WTC11 (cell line): ENCODE measurements around the gene TAPT1. TPM values are rescaled to one million over a fixed set of nuclear protein-coding genes. Genes with fewer than 3 reads are reported as not detected.
"Not testable (repeated sequence)": the region's sequence is repeated elsewhere in the genome, so short reads cannot be mapped to it uniquely, and the experiment has no call there.

Experiments
- ATAC-seq: fragments of 200-7000 bp; cut with Tn5 transposase; 2 replicates; pipeline ENCODE4 v1.10.0; 2021; ENCODE audit warnings: mild to moderate bottlenecking, moderate library complexity
- CTCF ChIA-PET: fragments of 300-600 bp; sonication (Branson Sonifier 250); formaldehyde crosslinking; loops from one replicate; lab custom pipeline; 2021; ENCODE audit warnings: antibody characterized with exemption; lab: Charles Lee
- POLR2A ChIA-PET: fragments of 350-600 bp; sonication (Branson Sonifier 250); formaldehyde crosslinking; loops from one replicate; lab custom pipeline; 2021; ENCODE audit warnings: antibody characterized with exemption; lab: Charles Lee
- DNase-seq: peaks from one replicate; pipeline ENCODE4 v3.0.0; 2021; ENCODE audit warnings: low spot score
- H3K27ac Mint-ChIP-seq: 2 replicates; pipeline ENCODE4 v1.8.0; 2021; ENCODE audit warnings: mixed read lengths
- H3K27me3 Mint-ChIP-seq: 2 replicates; pipeline ENCODE4 v1.8.0; 2021; ENCODE audit warnings: low read depth, mild to moderate bottlenecking, moderate library complexity, mixed read lengths
- H3K36me3 Mint-ChIP-seq: 2 replicates; pipeline ENCODE4 v1.8.0; 2021; ENCODE audit warnings: mixed read lengths
- H3K4me1 Mint-ChIP-seq: 2 replicates; pipeline ENCODE4 v1.8.0; 2022; ENCODE audit warnings: mixed read lengths
- H3K4me3 Mint-ChIP-seq: 2 replicates; pipeline ENCODE4 v1.8.0; 2021; ENCODE audit warnings: mild to moderate bottlenecking, moderate library complexity, mixed read lengths
- H3K9me3 Mint-ChIP-seq: 2 replicates; pipeline ENCODE4 v1.8.0; 2021; ENCODE audit warnings: mixed read lengths
- CBFB ChIP-seq: sonication (generic); formaldehyde crosslinking; IDR thresholded peaks from 2 replicates; pipeline ENCODE4 v1.8.1; 2022; ENCODE audit warnings: mild to moderate bottlenecking, low read depth, missing genetic modification reagents
- ELF4 ChIP-seq: sonication (generic); formaldehyde crosslinking; IDR thresholded peaks from 2 replicates; pipeline ENCODE4 v1.8.1; 2022; ENCODE audit warnings: low read depth, mild to moderate bottlenecking, moderate library complexity, missing genetic modification reagents
- EMX1 ChIP-seq: fragments of 250-450 bp; sonication (Bioruptor Pico); IDR thresholded peaks from 2 replicates; pipeline ENCODE4 v1.8.0; 2021; ENCODE audit warnings: mild to moderate bottlenecking
- HMGA2 ChIP-seq: fragments of 250-450 bp; sonication (Bioruptor Pico); IDR thresholded peaks from 2 replicates; pipeline ENCODE4 v1.4.0; 2021; ENCODE audit warnings: mild to moderate bottlenecking, moderate library complexity
- JAZF1 ChIP-seq: fragments of 250-450 bp; sonication (Bioruptor Pico); IDR thresholded peaks from 2 replicates; pipeline ENCODE4 v1.9.0; 2021; ENCODE audit warnings: moderate library complexity, mild to moderate bottlenecking, inconsistent platforms
- MXD4 ChIP-seq: fragments of 250-450 bp; sonication (Bioruptor Pico); IDR thresholded peaks from 2 replicates; pipeline ENCODE4 v1.8.0; 2021; ENCODE audit warnings: mild to moderate bottlenecking, moderate library complexity, borderline replicate concordance
- NR1H2 ChIP-seq: sonication (generic); formaldehyde crosslinking; IDR thresholded peaks from 2 replicates; pipeline ENCODE4 v1.9.0; 2021; ENCODE audit warnings: mild to moderate bottlenecking, moderate library complexity, missing genetic modification reagents
- TEAD4 ChIP-seq: sonication (generic); formaldehyde crosslinking; IDR thresholded peaks from 2 replicates; pipeline ENCODE4 v1.8.0; 2022; ENCODE audit warnings: mild to moderate bottlenecking, missing genetic modification reagents
- total RNA-seq: library from RNA; stranded (reverse); gene quantifications from 3 replicates; pipeline ENCODE4 v1.2.3, GENCODE V29; 2021
- TF ChIP-seq, protein P1 (sequence below): fragments of 200-600 bp; IDR thresholded peaks from 2 replicates; pipeline ENCODE4 v1.8.0; 2022; ENCODE audit warnings: antibody characterized with exemption
- TF ChIP-seq, protein P2 (sequence below): sonication (generic); formaldehyde crosslinking; IDR thresholded peaks from 2 replicates; pipeline ENCODE4 v1.8.1; 2022; ENCODE audit warnings: missing genetic modification reagents, borderline replicate concordance
- TF ChIP-seq, protein P3 (sequence below): sonication (generic); formaldehyde crosslinking; IDR thresholded peaks from 2 replicates; pipeline ENCODE4 v1.8.1; 2023; ENCODE audit warnings: mild to moderate bottlenecking, missing genetic modification reagents
- TF ChIP-seq, protein P4 (sequence below): fragments of 250-450 bp; sonication (Bioruptor Pico); IDR thresholded peaks from 2 replicates; pipeline ENCODE4 v1.9.0; 2021; ENCODE audit warnings: mild to moderate bottlenecking, borderline replicate concordance
- TF ChIP-seq, protein P5 (sequence below): sonication (generic); formaldehyde crosslinking; IDR thresholded peaks from 2 replicates; pipeline ENCODE4 v1.8.0; 2022; ENCODE audit warnings: mild to moderate bottlenecking, missing genetic modification reagents
- TF ChIP-seq, protein P6 (sequence below): sonication (generic); formaldehyde crosslinking; IDR thresholded peaks from 2 replicates; pipeline ENCODE4 v1.8.1; 2022; ENCODE audit warnings: low read depth, missing genetic modification reagents, borderline replicate concordance

The TAPT1 gene
- total RNA-seq, 1 experiment from 2014 or later: 12.4 TPM

DNA sequence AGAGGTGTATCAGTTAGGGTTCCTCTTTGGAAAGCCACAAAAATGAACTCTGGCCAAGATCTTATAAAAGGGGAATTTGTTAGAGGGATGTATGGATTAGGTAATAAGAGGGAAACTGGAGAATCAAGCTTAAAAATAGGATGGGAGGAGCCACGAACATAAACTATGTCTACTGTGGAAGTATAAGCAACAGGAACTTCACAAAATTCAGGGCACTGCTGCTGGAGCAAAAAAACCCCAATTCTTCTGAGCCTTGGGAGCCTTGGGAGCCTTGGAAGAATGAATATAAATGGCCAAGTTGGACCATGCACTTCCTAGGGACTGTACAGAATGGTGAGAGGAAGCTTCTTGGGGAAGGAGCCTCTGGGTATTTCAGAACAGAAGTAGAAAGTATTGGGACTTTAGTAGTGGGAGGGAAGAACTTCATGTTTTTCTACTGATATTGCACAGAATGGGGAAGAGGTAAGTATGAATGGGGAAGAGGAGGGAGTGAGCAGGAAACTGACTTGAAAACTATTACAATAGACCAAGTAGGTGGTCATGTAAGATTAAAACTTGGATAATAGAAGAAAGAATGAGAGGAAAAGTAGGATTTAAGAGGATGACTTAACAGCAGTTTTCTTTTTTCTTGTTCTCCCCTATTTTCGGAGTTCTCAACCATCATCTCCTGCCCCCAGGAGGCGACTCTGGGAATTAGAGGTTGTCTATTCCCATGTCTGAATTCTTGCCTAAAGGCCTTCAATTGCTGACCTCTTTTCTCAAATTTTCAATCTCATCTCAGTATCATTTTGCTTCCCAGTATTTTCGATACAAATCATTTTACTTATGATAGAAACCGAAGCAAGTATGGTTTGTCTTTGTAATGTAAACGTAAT, 44.4 kb upstream of the TAPT1 start:
- ChIA-PET CTCF (no interaction called here), POLR2A (no interaction called here)
- Mint-ChIP-seq H3K9me3 (peaks cover 9% of the 10 kb centered on the region), H3K4me3 (no peak overlapping the region), H3K36me3 (peaks cover 5% of the 10 kb centered on the region), H3K27ac (no peak overlapping the region), H3K27me3 (no peaks in the 10 kb centered on the region), H3K4me1 (no peaks in the 10 kb centered on the region)
- DNase-seq (peak; percentile 21), ATAC-seq (peak; percentile 44; the same call in 1 of the 2 replicates)
- TF ChIP-seq, protein P1, sequence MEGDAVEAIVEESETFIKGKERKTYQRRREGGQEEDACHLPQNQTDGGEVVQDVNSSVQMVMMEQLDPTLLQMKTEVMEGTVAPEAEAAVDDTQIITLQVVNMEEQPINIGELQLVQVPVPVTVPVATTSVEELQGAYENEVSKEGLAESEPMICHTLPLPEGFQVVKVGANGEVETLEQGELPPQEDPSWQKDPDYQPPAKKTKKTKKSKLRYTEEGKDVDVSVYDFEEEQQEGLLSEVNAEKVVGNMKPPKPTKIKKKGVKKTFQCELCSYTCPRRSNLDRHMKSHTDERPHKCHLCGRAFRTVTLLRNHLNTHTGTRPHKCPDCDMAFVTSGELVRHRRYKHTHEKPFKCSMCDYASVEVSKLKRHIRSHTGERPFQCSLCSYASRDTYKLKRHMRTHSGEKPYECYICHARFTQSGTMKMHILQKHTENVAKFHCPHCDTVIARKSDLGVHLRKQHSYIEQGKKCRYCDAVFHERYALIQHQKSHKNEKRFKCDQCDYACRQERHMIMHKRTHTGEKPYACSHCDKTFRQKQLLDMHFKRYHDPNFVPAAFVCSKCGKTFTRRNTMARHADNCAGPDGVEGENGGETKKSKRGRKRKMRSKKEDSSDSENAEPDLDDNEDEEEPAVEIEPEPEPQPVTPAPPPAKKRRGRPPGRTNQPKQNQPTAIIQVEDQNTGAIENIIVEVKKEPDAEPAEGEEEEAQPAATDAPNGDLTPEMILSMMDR: peak; percentile 23; the same call in 1 of the 2 replicates
- TF ChIP-seq MXD4: no peak

DNA sequence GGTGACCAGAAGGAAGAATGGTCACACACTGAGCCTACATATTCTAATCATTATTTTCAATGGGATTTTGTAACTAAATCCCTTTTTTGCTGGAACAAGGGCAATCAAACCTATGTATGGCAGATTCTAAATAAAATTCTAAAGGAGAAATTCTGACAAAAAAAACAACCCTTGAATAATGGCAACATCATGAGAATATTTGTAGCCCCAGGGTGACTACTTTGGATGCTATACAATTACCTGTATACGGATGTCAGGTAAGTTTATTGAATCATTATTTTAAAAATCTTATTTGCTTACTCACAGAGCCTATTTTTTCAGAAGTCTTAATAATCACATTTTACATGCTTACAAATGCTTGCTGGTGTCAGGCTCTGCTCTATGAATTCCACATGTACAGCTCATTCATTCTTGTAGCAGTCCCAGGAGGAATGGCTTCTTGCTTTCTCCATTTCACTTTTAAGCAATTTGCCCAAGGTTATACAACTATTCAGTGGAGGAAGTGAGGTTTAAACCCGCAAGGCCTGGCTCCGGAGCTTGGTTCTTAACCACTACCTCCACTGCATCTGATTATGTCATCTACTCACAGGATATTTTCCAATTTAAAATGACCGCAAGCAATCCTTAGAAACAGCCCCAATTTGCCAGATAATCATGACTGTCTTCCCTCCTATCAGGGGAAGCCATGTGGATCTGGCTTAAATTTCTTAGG, 43.6 kb upstream of the TAPT1 start:
- H3K4me1 Mint-ChIP-seq, DNase-seq, ATAC-seq, CTCF ChIA-PET, H3K36me3 Mint-ChIP-seq, POLR2A ChIA-PET, H3K27me3 Mint-ChIP-seq, H3K27ac Mint-ChIP-seq, H3K4me3 Mint-ChIP-seq, H3K9me3 Mint-ChIP-seq: not testable (repeated sequence)

DNA sequence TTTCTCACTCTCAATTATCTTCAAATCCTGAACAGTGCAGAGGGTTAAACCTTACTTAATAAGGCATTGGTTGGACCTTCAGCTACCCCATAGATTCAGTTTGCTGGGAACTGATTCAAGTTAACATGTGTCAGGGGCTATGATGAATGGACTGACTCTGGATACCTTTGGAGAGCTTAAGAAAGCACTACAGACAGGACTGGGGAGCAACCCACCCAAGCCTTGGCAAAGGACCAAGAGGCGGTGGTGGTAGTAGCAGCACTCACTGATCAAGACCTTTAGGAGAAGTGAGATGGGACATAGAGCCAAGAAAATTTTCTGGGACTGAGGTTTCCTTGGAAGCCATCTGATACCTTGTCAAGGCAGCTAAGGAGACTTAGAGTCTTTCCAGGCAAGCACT, 43.0 kb upstream of the TAPT1 start:
- Mint-ChIP-seq H3K9me3 (no peaks in the 10 kb centered on the region), H3K27ac (no peak overlapping the region), H3K36me3 (no peaks in the 10 kb centered on the region), H3K27me3 (no peaks in the 10 kb centered on the region), H3K4me1 (no peaks in the 10 kb centered on the region), H3K4me3 (no peak overlapping the region)
- DNase-seq: no peak
- POLR2A ChIA-PET: no interaction called here
- TF ChIP-seq, protein P2, sequence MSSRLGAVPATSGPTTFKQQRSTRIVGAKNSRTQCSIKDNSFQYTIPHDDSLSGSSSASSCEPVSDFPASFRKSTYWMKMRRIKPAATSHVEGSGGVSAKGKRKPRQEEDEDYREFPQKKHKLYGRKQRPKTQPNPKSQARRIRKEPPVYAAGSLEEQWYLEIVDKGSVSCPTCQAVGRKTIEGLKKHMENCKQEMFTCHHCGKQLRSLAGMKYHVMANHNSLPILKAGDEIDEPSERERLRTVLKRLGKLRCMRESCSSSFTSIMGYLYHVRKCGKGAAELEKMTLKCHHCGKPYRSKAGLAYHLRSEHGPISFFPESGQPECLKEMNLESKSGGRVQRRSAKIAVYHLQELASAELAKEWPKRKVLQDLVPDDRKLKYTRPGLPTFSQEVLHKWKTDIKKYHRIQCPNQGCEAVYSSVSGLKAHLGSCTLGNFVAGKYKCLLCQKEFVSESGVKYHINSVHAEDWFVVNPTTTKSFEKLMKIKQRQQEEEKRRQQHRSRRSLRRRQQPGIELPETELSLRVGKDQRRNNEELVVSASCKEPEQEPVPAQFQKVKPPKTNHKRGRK (CRISPR knock-in tag): no peak
- no peak for TF ChIP-seq JAZF1 (CRISPR knock-in tag)
- TF ChIP-seq, protein P3, sequence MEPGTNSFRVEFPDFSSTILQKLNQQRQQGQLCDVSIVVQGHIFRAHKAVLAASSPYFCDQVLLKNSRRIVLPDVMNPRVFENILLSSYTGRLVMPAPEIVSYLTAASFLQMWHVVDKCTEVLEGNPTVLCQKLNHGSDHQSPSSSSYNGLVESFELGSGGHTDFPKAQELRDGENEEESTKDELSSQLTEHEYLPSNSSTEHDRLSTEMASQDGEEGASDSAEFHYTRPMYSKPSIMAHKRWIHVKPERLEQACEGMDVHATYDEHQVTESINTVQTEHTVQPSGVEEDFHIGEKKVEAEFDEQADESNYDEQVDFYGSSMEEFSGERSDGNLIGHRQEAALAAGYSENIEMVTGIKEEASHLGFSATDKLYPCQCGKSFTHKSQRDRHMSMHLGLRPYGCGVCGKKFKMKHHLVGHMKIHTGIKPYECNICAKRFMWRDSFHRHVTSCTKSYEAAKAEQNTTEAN (CRISPR knock-in tag): no peak
- no peak for TF ChIP-seq ELF4 (CRISPR knock-in tag)
- no peak for TF ChIP-seq CBFB (CRISPR knock-in tag)
- no peak for TF ChIP-seq EMX1 (CRISPR knock-in tag)
- TF ChIP-seq, protein P4, sequence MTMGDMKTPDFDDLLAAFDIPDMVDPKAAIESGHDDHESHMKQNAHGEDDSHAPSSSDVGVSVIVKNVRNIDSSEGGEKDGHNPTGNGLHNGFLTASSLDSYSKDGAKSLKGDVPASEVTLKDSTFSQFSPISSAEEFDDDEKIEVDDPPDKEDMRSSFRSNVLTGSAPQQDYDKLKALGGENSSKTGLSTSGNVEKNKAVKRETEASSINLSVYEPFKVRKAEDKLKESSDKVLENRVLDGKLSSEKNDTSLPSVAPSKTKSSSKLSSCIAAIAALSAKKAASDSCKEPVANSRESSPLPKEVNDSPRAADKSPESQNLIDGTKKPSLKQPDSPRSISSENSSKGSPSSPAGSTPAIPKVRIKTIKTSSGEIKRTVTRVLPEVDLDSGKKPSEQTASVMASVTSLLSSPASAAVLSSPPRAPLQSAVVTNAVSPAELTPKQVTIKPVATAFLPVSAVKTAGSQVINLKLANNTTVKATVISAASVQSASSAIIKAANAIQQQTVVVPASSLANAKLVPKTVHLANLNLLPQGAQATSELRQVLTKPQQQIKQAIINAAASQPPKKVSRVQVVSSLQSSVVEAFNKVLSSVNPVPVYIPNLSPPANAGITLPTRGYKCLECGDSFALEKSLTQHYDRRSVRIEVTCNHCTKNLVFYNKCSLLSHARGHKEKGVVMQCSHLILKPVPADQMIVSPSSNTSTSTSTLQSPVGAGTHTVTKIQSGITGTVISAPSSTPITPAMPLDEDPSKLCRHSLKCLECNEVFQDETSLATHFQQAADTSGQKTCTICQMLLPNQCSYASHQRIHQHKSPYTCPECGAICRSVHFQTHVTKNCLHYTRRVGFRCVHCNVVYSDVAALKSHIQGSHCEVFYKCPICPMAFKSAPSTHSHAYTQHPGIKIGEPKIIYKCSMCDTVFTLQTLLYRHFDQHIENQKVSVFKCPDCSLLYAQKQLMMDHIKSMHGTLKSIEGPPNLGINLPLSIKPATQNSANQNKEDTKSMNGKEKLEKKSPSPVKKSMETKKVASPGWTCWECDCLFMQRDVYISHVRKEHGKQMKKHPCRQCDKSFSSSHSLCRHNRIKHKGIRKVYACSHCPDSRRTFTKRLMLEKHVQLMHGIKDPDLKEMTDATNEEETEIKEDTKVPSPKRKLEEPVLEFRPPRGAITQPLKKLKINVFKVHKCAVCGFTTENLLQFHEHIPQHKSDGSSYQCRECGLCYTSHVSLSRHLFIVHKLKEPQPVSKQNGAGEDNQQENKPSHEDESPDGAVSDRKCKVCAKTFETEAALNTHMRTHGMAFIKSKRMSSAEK (CRISPR knock-in tag): no peak
- TF ChIP-seq HMGA2: no peak
- TF ChIP-seq, protein P5, sequence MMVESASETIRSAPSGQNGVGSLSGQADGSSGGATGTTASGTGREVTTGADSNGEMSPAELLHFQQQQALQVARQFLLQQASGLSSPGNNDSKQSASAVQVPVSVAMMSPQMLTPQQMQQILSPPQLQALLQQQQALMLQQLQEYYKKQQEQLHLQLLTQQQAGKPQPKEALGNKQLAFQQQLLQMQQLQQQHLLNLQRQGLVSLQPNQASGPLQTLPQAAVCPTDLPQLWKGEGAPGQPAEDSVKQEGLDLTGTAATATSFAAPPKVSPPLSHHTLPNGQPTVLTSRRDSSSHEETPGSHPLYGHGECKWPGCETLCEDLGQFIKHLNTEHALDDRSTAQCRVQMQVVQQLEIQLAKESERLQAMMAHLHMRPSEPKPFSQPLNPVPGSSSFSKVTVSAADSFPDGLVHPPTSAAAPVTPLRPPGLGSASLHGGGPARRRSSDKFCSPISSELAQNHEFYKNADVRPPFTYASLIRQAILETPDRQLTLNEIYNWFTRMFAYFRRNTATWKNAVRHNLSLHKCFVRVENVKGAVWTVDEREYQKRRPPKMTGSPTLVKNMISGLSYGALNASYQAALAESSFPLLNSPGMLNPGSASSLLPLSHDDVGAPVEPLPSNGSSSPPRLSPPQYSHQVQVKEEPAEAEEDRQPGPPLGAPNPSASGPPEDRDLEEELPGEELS: no peak
- no peak for TF ChIP-seq TEAD4 (CRISPR knock-in tag)
- TF ChIP-seq, protein P6, sequence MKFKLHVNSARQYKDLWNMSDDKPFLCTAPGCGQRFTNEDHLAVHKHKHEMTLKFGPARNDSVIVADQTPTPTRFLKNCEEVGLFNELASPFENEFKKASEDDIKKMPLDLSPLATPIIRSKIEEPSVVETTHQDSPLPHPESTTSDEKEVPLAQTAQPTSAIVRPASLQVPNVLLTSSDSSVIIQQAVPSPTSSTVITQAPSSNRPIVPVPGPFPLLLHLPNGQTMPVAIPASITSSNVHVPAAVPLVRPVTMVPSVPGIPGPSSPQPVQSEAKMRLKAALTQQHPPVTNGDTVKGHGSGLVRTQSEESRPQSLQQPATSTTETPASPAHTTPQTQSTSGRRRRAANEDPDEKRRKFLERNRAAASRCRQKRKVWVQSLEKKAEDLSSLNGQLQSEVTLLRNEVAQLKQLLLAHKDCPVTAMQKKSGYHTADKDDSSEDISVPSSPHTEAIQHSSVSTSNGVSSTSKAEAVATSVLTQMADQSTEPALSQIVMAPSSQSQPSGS (CRISPR knock-in tag): no peak
- no peak for TF ChIP-seq NR1H2 (CRISPR knock-in tag)
- no peak for ATAC-seq
- CTCF ChIA-PET: no interaction called here
